Uterus (tissue), 2 donors: ENCODE data around the gene PRXL2C.

Source experiments
- CTCF ChIP-seq, 4 experiments: fragments of 200-600 bp in 2 of 4; fragments of 450-650 bp in 2 of 4; sonication (generic) in 2 of 4; IDR thresholded peaks; one replicate each; pipeline ENCODE4 v1.5.1; 2016 to 2019; ENCODE audit warnings: antibody characterized with exemption in 4 of 4, mild to moderate bottlenecking in 2 of 4, moderate library complexity in 1 of 4
- POLR2A ChIP-seq, 2 donors: fragments of 450-650 bp; IDR thresholded peaks; one replicate each; pipeline ENCODE4 v1.6.1; 2016; ENCODE audit warnings: antibody characterized with exemption in 2 of 2, mild to moderate bottlenecking in 1 of 2, moderate library complexity in 1 of 2

- TF ChIP-seq CTCF (IDR thresholded peaks at IDR 0.05) (no peak), POLR2A (IDR thresholded peaks at IDR 0.05) (no peak)
These were observed 58.5 kb downstream of the PRXL2C start for GRCh38 chr9:96596601-96597111.
